GM19372 (cell line): ENCODE measurements around the gene NARS2.

Experiments used
- ATAC-seq: cut with Tn5 transposase; IDR thresholded peaks from one replicate; pipeline ENCODE4 v1.9.1; 2021; ENCODE audit warnings: mild to moderate bottlenecking, low read depth, moderate library complexity; ENCODE audit not compliant: unreplicated experiment

NARS2 gene

GRCh38 chr11:78418584-78419211, 156.0 kb downstream of the NARS2 start:
- no peak for ATAC-seq

GRCh38 chr11:78417888-78418583, 156.6 kb downstream of the NARS2 start:
- ATAC-seq = peak; percentile 56

- peak; percentile 25 for ATAC-seq
These were observed 157.3 kb downstream of the NARS2 start, which contains the start of gene GAB2 for GRCh38 chr11:78417175-78417887. Gene GAB2 (minus strand): TSS chr11:78417820. CDS start chr11:78417720, 100 bp downstream.

- peak; percentile 38 for ATAC-seq
These were observed 158.1 kb downstream of the NARS2 start for GRCh38 chr11:78416285-78417174.

GRCh38 chr11:78415338-78415737, 159.3 kb downstream of the NARS2 start:
- ATAC-seq = no peak

- ATAC-seq = no peak
These were observed 160.2 kb downstream of the NARS2 start for GRCh38 chr11:78414321-78415051.

- no peak for ATAC-seq
These were observed 166.0 kb downstream of the NARS2 start for GRCh38 chr11:78408619-78409018.

GRCh38 chr11:78406568-78407196, 168.0 kb downstream of the NARS2 start:
- ATAC-seq = no peak

GRCh38 chr11:78405805-78406204, 168.9 kb downstream of the NARS2 start:
- ATAC-seq = no peak

GRCh38 chr11:78403781-78404180, 170.9 kb downstream of the NARS2 start:
- ATAC-seq = no peak

GRCh38 chr11:78402847-78403246, 171.8 kb downstream of the NARS2 start:
- ATAC-seq = no peak

GRCh38 chr11:78400702-78401101, 174.0 kb downstream of the NARS2 start:
- no peak for ATAC-seq

GRCh38 chr11:78400116-78400515, 174.5 kb downstream of the NARS2 start:
- ATAC-seq = no peak

GRCh38 chr11:78399136-78399535, 175.5 kb downstream of the NARS2 start:
- no peak for ATAC-seq

- ATAC-seq = no peak
These were observed 175.9 kb downstream of the NARS2 start for GRCh38 chr11:78398715-78399114.

GRCh38 chr11:78397398-78397797, 177.3 kb downstream of the NARS2 start:
- no peak for ATAC-seq

GRCh38 chr11:78395597-78395996, 179.1 kb downstream of the NARS2 start:
- ATAC-seq = no peak

GRCh38 chr11:78392854-78393253, 181.8 kb downstream of the NARS2 start:
- no peak for ATAC-seq

- ATAC-seq = no peak
These were observed 183.2 kb downstream of the NARS2 start for GRCh38 chr11:78391424-78391823.
